Epidermal melanocyte (primary cell): ENCODE results near the gene SPTBN5.

Experiments used
- DNase-seq: peaks from one replicate; pipeline ENCODE4 v3.0.0; 2011; ENCODE audit warnings: low spot score; ENCODE audit not compliant: insufficient read length

The SPTBN5 gene

DNA sequence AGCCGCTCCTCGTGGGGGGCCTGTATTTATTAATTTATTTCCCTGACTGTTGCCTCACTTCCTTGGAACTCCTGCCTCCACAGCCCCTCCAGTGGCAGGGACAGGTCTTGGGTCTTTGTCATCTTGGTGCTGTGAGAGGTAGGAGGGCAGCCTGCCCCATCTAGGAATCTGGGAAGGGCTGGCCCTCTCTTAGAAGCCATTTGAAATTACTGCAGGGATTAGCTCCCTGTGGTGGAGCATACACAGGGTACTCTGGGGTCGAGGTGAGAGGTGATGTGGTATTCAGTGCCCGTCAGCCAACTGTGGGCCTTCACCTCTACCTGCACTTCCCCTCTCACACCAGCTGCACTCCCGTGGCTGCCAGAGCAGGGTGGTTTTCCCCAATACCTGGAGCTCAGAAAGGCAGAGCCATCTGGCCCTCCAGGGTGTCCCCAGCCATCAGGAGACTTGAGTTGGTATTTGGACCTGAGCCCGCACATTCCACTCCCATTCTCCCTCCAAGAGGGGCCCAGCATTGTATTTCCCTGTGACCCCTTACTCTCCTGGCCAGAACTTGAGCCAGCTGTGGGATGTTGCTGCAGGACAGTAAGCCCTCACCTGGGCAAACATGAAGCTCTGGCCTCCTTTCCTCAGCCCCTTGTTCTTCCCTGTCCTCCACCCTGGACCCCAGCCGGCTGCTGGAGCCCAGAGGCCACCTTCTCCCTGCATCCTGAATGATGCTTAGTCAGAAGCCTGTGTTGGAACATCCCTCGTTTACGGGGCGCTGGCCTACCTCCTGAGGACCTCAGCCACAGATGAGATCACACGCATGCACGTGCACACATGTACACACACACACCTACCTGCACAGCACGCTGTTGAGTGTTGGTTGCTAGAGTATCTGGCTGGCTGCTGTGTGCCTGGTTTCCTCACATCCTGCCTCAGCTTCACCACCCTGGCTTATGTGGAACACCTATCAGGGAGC lies 68.0 kb downstream of the SPTBN5 start:
- no peak for DNase-seq

DNA sequence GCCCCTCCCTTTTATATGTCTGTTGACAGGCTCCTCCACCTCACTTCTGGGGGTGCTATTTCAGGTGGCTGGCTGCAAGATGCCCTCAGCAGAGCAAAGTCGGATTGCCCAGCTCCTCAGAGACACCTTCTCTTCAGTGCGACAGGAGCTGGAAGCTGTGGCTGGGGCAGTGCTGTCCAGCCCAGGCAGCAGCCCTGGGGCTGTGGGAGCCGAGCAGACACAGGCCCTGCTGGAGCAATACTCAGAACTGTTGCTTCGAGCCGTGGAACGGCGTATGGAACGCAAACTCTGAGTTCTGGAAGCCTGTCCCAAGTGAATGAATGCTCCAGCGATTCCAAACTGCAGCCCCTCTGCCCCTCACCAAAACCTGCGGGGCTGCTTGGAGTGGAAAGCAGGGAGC lies 68.7 kb downstream of the SPTBN5 start:
- no peak for DNase-seq

DNA sequence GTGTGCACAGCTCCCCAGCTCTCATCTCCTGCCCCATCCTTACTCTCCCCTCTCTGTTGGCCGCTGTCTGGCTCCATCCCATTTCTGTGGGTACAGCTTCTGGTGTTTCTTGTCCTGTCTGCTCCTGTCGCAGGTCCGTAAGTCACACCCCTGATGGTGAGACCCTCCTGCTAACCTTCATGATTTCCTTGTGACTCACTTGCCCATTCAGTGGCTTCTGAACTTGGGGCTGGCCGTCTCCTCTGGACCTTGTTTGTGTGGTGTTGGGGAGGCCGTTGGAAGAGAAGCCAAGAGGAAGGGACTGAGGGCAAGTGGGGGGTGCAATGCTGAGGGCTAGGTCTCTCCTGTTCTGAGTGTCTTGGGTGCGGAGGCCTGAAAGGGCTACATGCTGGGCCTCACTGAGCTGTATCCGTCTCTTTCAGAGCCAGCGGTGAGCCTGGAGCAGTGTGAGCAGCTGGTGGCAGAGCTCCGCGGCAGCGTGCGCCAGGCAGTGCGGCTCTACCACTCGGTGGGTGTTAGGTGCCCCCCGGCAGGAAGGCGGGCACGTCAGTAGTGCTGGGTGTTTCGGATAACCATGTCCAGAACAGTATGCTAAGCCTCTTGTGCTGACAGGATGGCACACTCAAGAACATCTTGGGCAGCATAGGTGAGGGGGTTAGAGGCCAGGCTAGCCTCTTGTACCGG lies 69.6 kb downstream of the SPTBN5 start:
- DNase-seq: no peak

DNA sequence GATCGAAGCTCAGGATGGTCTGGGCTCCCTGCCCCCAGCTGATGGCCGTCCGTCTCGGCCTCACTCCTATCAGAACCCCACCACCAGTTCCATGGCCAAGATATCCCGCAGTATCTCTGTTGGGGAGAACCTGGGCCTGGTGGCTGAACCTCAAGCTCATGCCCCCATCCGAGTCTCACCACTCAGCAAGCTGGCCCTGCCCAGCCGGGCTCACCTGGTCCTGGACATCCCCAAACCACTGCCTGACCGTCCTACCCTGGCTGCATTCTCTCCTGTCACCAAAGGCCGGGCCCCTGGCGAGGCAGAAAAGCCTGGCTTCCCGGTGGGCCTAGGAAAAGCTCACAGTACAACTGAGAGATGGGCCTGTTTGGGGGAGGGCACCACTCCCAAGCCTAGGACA lies 70.4 kb downstream of the SPTBN5 start:
- no peak for DNase-seq

DNA sequence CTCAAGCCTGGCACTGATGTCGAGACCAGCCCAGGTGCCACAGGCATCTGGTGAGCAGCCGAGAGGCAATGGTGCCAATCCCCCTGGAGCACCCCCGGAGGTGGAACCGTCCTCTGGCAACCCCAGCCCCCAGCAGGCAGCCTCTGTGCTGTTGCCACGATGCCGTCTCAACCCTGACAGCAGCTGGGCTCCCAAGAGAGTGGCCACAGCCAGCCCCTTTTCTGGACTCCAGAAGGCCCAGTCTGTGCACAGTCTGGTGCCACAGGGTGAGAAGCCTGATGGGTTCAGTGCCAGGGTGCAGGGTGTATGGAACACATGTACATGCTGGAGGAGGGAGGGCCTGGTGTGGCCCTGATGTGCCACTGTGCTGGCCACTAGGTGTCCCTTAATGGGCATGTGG lies 70.9 kb downstream of the SPTBN5 start:
- DNase-seq: no peak

DNA sequence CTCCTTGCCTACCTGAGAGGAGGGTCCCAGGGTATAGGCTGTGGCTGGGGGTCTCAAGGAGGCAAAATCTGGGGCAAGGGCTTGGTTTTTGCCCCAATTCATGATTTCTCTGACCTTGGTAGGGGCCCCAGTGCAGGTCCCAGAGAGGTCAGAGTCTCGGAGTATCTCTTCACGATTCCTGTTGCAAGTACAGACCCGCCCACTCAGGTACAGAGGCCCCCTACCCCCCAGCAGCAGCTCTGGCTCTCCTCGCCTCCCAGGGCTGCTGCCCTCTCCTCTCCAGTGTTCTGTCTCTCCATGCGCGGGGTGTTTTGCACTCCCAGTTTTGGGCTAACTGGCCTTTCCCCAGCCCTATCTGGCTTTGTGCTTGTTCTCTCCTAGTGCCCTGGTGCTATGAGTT lies 71.4 kb downstream of the SPTBN5 start:
- DNase-seq: no peak

DNA sequence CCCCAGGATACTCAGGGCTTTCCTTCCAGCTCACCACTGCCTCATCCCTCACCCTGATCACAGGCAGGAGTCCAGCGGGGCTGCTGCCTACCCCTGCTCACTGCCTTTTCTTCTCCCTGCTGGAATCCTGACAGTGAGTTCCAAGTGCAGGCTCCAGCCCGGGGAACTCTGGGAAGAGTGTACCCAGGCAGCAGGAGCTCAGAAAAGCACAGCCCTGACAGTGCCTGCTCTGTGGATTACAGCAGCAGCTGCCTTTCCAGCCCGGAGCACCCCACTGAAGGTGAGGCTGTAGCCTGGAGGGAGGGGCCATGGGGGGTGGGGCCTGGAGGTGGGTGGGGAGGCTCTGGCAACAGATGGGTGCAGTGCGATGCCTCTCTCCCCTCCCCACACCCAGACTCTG lies 72.0 kb downstream of the SPTBN5 start:
- DNase-seq: no peak

DNA sequence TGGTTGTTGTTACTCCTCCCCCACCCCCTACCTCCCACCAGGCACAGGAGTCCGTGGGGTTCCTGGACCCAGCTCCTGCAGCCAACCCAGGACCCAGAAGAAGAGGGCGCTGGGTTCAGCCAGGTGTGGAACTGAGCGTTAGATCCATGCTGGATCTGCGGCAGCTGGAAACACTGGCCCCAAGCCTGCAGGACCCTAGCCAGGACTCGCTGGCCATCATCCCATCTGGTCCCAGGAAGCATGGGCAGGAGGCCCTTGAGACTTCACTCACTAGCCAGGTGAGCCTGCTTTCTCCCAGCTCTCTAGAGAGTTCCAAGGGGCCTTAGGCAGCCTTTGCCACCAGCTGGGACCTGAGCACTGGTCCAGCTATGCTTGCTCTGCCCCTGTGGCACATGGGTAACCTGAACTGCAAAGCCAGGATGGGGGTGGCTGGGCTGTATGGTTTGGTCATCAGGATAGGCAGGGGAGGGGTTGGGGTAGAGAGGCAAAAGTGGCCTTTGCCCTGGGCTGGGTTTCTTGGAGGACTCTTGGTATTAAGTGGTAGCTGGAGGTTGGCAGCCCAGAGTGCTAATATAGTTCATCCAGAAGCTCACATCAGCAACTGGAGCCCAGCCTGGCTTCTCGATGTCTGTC lies 72.9 kb downstream of the SPTBN5 start:
- DNase-seq: no peak

DNA sequence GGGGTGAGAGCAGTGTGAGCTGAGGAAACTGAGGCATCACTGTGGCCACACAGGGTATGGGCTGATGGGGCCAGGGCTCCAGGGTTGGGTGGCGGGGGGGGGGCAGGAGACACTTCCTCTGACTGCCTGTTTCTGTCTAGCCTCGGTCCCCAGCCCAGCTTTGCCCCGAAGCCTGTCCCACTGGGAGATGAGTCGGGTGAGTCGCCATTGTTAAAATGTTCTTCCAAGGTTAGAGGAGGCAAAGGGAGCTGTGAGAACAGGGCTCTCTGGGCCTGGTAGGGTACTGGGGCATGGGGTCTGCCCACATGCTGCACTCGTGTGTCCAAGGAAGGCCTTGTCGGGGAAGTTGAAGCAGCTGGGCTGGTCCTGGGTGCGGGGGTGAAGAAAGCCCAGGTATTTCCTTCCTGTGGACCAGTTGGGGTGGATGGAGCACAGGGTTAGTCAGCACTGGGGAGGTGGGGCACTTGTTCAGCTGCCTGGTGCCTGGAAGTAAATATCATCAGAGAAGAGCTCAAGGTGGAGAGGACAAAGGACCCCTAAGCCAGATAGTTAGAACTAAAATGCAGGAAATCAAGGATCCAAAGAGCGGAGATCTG lies 74.3 kb downstream of the SPTBN5 start:
- DNase-seq: no peak

DNA sequence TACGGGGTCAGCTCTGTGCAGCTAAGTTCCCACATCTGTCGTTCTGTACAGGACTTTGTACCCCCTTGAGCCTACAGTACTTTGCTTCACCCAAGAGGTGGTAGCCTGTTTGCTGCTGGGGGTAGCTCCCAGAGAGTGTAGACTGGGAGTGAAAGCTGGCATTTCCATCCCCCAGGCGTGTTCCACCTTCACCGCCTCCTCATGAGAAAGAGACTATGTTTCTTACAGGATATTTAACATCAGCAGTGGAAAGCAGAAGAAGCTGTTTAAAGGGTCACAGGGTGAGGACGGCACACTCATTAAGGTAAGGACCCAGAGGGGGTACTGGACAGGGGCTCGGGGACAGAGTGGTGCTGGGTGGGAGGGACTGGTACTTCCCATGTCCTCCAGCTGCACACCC lies 76.1 kb downstream of the SPTBN5 start:
- no peak for DNase-seq

DNA sequence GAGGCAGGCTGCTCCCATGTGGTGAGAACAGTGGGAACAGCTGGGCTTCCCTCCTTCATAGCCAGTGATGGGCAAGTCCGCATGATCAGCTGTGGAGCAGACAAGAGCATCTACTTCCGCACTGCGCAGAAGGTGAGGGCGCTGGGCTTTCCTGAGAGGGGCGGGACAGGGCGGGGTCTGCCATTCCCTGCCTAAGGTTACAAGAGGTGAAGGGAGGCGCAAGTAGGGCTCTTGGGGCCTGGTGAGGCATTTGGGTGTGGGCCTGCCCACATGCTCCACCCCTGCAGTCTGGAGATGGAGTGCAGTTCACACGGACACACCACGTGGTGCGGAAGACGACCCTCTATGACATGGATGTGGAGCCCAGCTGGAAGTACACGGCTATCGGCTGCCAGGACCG lies 76.5 kb downstream of the SPTBN5 start:
- DNase-seq: no peak

DNA sequence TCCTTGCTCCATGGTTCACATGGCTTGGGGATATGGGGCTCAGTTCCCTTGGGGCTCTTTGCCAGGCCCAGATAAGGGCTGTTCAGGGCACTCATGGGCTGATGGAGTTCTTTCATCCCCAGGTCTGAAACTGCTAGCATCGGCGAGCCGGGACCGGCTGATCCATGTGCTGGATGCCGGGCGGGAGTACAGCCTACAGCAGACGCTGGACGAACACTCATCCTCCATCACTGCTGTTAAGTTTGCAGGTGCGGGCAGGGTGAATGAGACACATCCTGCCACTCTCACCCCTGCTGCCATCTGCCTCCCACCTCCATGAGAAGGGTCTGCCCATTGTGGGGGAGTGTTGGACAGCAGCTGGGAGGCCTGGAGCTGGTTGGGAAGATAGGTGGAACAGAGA lies 77.1 kb downstream of the SPTBN5 start:
- no peak for DNase-seq

DNA sequence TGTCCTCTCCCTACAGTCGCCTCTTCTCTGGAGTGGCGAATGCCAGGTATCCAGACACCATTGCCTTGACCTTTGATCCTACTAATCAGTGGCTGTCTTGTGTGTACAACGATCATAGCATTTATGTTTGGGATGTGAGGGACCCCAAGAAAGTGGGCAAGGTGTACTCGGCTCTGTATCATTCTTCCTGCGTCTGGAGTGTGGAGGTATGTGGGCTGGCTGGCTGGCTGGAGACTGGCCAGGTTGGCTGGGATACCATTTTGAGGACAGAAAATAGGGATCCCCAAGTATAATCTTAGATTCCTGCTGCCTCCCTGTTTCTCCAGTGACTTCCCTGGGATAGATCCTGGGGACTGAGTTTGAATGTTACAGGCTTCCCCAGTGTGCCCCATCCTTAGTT lies 79.3 kb downstream of the SPTBN5 start:
- no peak for DNase-seq

DNA sequence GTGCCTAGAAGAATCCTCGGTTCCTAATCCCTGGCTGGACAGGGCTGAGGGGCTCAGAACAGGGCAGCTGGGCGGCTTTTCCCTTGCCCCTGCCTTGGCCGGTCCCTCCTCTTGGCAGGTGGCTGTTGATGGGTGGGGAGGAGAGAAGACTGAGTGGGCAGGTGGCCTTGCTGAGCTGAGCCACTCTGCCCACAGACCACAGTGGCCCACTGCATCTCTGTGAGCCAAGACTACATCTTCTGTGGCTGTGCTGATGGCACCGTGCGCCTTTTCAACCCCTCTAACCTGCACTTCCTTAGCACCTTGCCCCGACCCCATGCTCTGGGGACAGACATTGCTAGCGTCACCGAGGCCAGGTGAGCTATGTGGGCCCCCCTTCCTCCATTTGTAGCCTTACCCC lies 80.4 kb downstream of the SPTBN5 start:
- no peak for DNase-seq

DNA sequence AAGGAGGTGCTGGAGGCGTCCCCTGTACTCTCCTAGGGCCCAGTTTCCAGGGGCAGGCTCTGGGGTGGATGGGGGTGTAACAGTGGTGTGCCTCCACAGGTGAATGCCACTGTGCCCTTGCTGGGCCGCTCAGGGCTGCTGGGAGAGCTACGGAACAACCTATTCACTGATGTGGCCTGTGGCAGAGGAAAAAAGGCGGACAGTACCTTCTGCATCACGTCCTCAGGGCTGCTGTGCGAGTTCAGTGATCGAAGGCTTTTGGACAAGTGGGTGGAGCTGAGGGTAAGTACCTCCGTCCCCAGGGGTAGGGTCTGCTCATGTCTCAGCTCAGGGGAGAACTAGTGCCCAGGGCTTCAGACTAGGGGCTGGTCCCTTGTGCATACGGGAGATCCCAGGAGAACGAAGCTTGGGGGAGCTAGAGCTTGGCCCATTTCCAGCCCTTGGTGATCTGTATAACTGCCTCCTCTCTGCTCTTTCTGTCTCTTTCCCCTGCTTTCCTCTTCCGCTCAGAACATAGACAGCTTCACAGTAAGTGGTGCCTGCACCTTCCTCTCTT lies 81.0 kb downstream of the SPTBN5 start:
- DNase-seq: no peak

DNA sequence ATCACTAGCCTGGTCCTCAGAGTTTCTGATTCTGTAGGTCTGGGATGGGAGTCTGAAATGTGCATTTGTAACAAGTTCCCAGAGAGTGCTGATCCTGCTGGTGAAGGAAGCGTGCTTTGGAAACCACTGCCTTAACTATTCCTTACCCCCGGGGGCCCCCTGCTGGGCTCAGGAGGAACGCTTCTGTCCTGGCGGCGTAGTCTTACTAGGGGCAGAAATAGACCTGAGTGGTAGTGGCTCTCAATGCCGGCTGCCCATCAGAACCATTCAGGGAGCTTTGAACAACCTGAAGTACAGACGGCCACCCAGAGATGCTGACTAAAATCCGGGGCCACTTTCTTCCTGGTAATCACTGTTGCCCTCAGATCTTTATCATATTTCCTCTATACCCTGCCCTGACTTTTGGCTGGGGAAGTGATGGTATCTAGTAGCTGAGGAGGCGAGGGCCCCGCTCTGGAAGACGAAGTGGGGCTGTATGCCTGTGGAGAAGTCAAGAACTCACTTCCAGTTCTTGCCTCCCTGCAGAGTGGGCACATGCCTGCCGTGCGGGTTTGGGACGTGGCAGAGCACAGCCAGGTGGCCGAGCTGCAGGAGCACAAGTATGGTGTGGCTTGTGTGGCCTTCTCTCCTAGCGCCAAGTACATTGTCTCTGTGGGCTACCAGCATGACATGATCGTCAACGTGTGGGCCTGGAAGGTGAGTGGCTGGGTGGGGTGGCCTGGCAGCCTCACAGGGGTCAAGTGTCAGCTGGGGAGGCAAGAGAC lies 82.2 kb downstream of the SPTBN5 start:
- peak; percentile 89 for DNase-seq

DNA sequence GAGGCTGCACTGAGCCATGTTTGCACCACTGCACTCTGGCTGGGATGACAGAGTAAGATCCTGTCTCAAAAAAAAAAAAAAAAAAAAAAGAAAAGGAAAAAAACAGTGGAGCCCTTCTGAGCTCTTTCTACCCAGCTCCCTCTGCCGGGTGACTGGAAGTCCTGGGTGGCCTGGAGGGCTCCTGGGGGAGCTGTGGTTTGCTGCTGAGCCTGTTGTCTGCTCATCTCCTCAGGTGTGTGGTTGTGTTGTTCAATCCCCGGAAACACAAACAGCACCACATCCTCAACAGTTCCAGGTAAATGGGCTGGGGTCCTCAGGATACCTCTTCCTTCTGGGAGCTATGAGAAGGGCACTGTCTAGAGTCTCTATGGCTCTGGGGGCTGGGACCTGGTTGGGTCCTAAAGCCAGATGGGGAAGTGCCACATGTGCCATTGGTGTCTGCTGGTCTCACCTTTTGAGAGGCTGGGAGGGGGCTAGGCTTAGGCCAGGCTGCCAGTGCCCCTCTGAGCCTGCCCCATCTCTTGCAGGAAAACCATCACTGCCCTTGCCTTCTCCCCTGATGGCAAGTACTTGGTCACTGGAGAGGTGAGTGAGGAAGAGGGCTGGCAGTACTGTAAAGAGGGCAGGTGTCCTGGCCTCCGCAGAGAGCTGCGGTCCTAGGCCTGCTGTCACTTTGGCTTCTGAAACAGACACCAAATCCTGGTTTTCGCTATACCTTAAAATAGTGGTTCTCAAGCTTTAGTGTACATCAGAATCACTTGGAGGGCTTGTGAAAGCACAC lies 83.0 kb downstream of the SPTBN5 start:
- DNase-seq: no peak

DNA sequence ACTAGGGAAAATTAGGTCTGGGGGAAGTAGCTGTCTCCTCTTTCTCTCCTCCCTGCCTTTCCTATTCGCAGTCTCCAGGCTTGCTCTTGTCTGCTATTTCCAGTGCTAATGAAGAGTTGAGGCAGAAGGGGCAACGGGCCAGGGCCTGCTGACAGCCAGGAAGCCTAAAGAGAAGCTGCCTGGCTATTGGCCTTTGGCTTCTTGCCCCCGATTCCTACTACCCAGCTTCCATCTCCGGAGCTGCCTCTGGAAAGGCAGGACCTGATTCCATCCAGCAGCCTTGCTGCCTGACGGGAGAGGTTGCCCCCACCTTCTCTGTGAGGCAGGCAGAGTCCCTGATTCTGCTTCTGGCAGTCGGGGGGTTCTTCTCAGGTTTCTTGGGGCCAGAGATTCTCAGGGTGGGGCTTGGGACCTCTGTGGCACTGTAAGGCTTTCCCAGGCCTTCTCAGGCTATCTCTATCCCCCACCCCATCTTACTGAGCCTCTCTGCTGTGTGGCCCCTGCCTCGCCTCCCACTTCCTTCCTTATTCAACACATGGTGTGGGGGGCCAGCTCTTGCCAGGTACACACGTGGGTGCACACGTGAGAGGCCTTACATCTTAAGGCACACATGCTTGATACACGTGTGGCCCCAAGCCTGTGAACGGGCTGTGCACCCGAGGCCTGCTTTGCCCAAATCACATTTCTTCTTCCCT lies 84.2 kb downstream of the SPTBN5 start:
- DNase-seq: no peak

DNA sequence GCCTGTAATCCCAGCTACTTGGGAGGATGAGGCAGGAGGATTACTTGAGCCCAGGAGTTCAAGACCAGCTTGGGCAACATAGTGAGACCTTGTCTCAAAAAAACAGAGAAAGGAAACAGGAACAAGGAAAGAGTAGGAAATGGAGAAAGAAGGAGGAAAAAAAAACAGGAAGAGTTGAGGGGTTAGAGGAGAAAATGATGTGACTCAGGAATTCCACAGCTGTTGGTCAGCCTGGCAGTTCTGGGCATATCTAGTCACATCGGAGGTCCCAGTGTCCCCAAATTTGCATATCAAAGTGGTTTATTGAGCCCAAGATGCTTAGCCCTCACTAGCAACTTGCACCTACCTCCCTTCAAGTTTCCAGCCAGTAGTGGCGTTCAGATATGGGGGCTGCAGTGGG lies 84.7 kb downstream of the SPTBN5 start:
- DNase-seq: no peak
